HG03460 (cell line): Measurements from ENCODE around the gene PRODH2.
"Not testable (repeated sequence)": the region's sequence is repeated elsewhere in the genome, so short reads cannot be mapped to it uniquely, and the experiment has no call there.

ENCODE experiments used
- ATAC-seq: cut with Tn5 transposase; IDR thresholded peaks from one replicate; pipeline ENCODE4 v1.9.1; 2021; ENCODE audit not compliant: unreplicated experiment

Gene PRODH2

DNA sequence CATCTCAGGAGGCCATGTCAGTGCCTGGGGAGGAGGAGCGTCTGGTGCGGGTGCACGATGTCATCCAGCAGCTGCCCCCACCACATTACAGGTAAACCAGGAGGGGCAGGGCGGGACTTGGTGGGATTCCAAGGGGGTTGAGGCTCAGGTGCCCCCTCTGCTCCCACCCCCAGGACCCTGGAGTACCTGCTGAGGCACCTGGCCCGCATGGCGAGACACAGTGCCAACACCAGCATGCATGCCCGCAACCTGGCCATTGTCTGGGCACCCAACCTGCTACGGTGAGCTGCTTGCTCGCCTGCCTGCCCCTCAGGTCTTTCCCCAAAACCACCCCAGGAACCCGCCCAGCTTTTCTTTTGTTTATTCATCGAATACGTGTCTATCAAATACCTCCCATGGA, 30.1 kb downstream of the PRODH2 start:
- ATAC-seq = no peak

GRCh38 chr19:35781650-35782049, 31.0 kb downstream of the PRODH2 start:
- ATAC-seq = no peak

DNA sequence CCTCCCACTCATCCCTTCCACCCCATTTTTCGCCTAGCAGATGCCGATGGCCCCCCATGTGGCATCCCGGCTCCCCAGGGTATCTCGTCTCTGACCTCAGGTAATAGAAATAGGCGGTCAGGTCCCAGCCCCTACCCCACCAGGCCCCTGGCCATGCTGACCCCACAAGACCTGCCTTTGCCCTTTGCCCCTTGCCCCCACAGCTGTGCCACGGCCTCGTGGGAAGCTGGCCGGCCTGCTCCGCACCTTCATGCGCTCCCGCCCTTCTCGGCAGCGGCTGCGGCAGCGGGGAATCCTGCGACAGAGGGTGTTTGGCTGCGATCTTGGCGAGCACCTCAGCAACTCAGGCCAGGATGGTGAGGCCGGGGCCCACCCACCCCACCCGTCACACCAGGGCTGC, 31.9 kb downstream of the PRODH2 start:
- no peak for ATAC-seq

DNA sequence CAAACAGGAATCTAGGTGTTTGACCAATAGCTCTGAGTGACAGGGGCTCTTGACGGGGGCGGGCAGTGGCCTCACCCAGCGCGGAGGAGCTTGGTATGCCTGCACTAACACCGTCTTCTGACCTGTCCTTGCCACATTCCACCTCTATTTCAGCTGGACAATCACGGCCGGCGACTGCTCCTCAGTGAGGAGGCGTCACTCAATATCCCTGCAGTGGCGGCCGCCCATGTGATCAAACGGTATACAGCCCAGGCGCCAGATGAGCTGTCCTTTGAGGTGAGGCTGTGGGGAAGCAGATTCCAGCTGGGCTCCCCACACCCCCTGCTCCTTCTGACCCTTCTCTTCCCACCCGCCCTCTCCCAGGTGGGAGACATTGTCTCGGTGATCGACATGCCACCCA, 32.6 kb downstream of the PRODH2 start:
- no peak for ATAC-seq

- no peak for ATAC-seq
These were observed 33.6 kb downstream of the PRODH2 start for GRCh38 chr19:35779033-35779432.

DNA sequence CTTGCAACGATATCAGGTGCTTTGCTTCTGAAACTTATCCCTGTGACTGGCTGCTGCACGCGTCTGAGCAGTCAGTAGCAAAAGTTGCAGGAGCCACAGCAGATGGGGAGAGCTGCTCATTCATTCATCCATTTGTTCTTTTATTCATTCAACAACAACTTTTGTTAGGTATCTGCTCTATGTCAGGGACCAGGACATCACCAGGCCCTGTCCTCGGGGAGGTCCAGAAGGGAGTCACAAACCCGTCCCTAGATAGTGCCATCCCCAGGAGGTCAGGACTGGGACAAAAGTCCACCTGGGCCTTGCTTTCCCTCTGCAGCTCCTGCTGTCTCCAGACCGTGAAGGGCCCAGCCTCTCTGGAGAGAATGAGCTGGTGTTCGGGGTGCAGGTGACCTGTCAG, 34.7 kb downstream of the PRODH2 start:
- ATAC-seq = no peak

DNA sequence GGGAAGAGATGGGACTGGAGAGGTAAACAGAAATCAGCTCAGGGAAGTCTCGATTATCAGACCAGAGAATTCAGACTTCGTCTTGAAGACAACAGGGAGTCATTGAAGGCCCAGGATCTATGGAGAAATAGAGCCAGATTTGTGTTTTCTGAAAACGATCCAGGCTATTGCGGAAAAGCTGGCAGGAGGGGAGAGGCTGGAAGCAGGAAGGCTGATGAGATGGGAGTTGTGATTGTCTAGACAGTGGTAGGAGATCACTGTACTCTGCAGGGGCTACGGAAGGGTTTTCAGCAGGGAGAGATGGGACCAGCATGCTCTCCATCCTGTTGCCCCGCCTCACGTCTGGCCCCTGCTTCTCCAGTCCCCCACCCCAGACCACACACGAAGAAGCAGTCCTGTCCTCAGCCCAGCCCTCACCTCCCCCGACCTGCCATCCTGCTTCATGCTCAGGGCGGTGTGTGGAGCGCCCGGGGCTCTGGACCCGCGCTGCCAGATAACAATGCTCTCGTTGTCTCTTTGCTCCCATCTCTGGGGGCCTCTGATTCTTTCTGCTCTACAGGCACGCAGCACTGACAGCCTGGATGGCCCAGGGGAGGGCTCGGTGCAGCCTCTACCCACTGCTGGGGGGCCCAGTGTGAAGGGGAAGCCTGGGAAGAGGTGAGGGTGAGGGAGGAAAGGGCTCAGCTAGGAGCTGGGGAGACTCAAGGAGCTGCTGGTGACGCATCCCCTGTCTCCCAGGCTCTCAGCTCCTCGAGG, 35.4 kb downstream of the PRODH2 start:
- no peak for ATAC-seq

DNA sequence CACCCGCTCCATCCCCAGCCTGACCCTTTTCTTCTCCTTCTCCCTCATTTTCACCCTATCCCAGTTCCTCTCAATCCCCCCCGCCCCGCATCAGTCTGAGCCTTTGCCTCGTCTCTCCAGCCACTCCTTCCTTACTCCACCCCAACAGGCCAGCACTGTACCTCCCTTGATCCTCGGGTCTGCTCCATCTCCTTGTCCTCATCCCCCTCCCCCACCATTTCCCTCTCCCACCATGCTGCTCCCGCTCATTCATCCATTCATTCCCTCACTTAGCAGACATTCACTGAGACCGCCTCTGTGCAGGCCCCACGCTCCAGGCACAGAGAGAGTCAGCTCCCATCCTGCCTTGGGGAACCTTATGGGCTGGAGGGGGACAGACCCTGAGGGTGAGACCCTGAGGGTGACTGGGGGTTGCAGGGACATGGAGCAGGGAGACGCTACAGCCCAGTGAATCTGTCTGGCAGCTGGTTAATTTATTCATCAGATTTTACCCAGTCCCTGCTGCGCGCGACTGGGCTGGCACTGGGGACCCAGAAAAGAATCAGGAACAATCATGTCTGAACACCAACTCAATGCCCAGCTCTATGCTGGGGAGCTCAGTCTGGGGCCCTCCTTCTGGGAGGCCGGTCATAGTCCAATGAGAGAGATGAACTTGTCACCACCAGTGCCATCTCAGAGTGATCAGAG, 36.4 kb downstream of the PRODH2 start:
- no peak for ATAC-seq

GRCh38 chr19:35775298-35776101, 37.1 kb downstream of the PRODH2 start, which contains the start of gene ARHGAP33:
ARHGAP33 (plus strand) TSS chr19:35775564; CDS start chr19:35775659, 95 bp downstream.
- peak; percentile 92 for ATAC-seq

GRCh38 chr19:35775046-35775297, 37.7 kb downstream of the PRODH2 start:
- no peak for ATAC-seq

DNA sequence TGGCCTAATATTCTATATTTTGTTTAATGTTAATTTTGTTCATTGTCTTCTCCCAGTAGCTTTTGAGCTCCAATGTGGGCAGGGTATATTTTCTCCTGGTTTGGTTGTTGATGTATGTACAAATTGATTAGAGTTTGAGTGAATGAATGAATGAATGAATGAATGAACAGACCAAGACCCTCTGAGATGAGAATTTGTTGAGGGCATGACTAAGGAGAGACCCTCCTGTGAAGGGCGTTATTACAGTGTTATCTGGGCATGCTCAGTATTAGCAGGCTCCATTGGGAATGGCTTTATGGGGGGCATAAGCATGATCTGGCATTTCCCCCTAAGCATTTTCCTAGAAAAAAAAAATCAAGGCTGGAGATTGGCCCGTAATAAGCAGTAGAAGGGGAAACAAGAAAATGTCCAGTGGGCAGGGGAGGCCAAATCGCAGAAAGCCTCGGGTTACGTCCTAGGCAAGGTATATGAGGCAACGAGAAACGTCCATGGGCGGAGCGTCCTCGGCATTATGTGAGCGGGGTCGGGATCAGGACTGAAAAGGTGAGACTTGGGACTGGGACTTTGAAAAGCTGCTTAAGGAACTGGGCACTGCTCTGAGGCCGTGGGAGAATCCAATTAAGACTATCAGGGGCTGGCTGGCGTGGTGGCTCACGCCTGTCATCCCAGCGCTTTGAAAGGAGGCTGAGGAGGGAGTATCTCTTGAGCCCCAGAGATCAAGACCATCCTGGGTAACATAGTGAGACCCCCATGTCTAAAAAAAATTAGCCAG, 38.2 kb downstream of the PRODH2 start:
- ATAC-seq = no peak

GRCh38 chr19:35773020-35773806, 39.4 kb downstream of the PRODH2 start:
- ATAC-seq = no peak

- ATAC-seq = not testable (repeated sequence)
These were observed 40.3 kb downstream of the PRODH2 start for GRCh38 chr19:35772362-35772761.

GRCh38 chr19:35768082-35768421, 44.6 kb downstream of the PRODH2 start:
- ATAC-seq = no peak

- no peak for ATAC-seq
These were observed 45.2 kb downstream of the PRODH2 start for GRCh38 chr19:35767288-35768081.

- ATAC-seq = no peak
These were observed 46.0 kb downstream of the PRODH2 start for GRCh38 chr19:35766571-35767104.

DNA sequence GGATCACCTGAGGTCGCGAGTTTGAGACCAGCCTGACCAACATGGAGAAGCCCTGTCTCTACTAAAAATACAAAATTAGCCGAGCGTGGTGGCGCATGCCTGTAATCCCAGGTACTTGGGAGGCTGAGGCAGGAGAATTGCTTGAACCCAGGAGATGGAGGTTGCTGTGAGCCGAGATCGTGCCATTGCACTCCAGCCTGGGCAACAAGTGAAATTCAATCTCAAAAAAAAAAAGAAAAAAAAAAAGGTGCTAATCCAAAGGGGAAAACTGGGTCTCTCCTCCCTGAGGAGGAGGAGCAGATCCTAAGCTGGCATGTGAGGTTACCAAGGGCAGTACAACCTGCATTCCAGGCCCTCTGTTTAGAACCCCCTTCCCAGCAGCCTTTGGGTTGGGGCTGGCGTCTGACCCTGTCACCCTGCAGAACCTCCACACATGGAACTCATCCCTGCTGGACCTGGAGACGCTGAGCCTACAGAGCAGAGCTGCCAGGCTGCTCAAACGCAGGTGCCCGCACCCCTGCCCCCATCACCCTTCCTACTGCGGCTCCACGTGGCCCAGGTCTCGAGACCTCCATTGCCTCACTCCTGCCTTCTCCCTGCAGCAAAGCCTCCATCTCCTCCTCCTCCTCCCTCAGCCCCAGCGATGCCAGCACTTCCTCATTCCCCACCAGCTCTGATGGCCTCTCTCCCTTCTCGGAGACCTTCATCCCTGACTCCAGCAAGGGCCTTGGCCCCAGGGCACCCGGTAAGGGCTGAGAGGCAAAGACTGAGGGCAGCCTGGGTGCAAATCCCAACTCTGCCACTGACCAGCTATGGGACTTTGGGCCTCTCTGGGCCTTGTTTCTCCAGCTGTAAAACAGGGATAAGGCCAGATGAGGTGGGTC, 48.0 kb downstream of the PRODH2 start:
- no peak for ATAC-seq

- no peak for ATAC-seq
These were observed 51.8 kb downstream of the PRODH2 start for GRCh38 chr19:35760711-35761349.
